ENCODE measurements around the gene FMO5.
"Not testable (repeated sequence)": the region's sequence is repeated elsewhere in the genome, so short reads cannot be mapped to it uniquely, and the experiment has no call there.

Gene FMO5

DNA sequence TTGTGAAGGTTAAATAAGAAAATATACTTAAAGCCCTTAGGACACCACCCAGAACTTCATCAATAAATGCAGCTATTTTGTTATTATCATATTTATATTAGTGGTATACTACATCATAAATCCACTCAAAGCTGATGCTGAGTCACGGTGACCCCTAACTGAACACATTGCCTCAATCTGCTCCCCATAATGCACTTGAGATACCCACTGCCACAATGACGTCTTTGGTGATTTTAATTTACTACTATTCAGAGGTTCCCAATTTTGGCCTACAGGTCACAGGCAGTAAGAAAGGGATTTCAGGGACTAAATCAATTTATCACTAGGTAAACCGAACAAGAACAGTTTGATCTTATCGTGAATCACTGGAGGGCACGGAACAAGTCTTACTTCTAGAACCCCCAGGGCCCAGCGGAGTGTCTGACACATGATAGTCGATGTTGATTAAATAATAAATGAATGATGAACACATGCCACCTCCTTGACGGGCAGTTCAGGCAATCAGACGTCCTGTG, 16.9 kb upstream of the FMO5 start:
- in situ Hi-C loops (cut with MboI; ENCODE audit: low pct_unique_long_range_greater_than_20kb, low sequenced_read_pairs) = no loop called here
- DNase-seq = no peak

GRCh38 chr1:147240131-147240721, 15.1 kb upstream of the FMO5 start:
- DNase-seq; in situ Hi-C loops (cut with MboI; ENCODE audit: low pct_unique_long_range_greater_than_20kb, low sequenced_read_pairs): not testable (repeated sequence)

DNA sequence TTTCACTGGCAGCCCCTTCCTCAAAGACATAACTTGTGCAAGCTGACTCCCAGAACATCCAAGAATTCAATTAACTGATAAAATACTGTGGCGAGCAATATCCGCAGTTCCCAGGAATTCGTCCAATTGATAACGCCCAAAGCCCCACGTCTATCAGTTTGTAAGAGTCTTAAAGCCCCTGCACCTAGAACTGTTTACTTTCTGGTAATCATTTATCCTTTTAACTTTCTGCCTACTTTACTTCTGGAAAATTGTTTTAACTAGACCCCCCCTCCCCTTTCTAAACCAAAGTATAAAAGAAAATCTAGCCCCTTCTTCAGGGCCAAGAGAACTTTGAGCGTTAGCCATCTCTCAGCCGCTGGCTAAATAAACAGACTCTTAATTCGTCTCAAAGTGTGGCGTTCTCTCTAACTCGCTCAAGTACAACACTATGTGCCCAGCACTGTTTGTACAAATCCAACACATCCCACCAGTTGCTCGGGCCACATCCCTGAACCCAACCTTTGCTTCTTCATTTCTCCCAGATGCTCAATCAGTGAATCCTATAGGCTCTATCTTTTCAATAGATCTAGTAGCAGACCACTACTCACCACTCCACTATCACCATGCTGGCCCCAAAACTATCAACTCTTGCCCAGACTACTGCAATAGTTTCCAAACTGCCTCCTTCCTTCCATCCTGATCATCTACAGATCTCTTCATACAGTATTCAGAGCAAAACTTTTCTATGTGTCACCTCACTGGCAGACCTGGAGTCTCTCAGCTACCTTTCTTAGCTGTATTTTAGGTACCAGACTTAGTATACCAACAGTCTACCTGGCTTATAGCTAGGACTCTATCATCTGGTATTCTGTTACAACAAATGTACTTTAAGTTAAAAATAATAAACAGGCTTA, 14.0 kb upstream of the FMO5 start:
- DNase-seq = no peak
- in situ Hi-C loops (cut with MboI; ENCODE audit: low pct_unique_long_range_greater_than_20kb, low sequenced_read_pairs) = no loop called here

DNA sequence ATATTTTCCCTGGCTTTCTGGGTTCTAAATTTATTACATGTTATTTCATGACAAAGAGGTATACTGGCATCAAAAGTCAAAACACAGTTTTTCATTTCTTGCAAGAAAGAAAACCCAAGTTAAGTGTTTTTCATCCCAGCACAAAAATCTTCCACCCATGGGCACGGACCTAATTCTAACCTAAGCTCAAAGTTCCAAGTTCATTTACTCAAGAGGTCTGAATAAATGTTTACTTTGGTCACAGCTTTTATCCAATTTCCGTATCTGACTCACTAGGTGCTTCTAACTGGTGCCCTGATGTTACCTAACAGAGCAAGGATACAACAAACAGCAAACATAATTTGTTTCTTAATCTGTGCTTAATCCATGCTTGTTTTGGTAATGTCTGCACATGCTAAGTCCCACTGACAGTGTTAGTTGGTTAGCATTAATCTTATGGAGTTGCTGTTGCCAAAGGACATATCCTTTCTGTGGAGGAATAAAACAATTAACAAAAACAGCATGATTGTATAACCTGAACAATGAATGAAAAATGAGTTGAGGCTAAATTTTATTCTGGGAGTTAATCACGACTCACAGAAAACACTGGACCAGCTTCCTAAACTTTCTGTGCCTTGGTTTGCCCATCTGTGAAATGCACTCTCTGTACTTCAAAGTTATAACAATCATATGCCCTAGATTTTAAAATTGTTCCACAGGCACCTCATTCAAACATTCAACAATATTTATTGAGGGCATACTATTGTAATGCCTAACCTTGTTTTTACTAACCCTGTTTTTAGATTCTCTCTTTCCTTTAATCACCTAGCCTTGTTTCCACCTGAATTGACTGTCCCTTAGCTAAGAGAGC, 13.1 kb upstream of the FMO5 start:
- in situ Hi-C loops (cut with MboI; ENCODE audit: low pct_unique_long_range_greater_than_20kb, low sequenced_read_pairs) = no loop called here
- DNase-seq = no peak

- in situ Hi-C loops (cut with MboI; ENCODE audit: low pct_unique_long_range_greater_than_20kb, low sequenced_read_pairs) = no loop called here
- DNase-seq = no peak
These were observed 12.0 kb upstream of the FMO5 start for GRCh38 chr1:147236959-147237791.

- no peak for DNase-seq
- in situ Hi-C loops (cut with MboI; ENCODE audit: low pct_unique_long_range_greater_than_20kb, low sequenced_read_pairs) = no loop called here
These were observed 11.3 kb upstream of the FMO5 start for GRCh38 chr1:147236448-147236847.

GRCh38 chr1:147235822-147236221, 10.7 kb upstream of the FMO5 start:
- DNase-seq = no peak
- in situ Hi-C loops (cut with MboI; ENCODE audit: low pct_unique_long_range_greater_than_20kb, low sequenced_read_pairs) = no loop called here

GRCh38 chr1:147233903-147234302, 8.8 kb upstream of the FMO5 start:
- in situ Hi-C loops (cut with MboI; ENCODE audit: low pct_unique_long_range_greater_than_20kb, low sequenced_read_pairs) = not testable (repeated sequence)

DNA sequence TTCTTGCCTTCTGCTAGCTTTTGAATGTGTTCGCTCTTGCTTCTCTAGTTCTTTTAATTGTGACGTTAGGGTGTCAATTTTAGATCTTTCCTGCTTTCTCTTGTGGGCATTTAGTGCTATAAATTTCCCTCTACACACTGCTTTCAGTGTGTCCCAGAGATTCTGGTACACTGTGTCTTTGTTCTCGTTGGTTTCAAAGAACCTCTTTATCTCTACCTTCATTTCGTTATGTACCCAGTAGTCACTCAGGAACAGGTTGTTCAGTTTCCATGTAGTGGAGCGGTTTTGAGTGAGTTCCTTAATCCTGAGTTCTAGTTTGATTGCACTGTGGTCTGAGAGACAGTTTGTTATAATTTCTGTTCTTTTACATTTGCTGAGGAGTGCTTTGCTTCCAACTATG, 5.9 kb upstream of the FMO5 start:
- DNase-seq; in situ Hi-C loops (cut with MboI; ENCODE audit: low pct_unique_long_range_greater_than_20kb, low sequenced_read_pairs): not testable (repeated sequence)

More at GRCh38 chr1:147233903-147234302, 8.8 kb upstream of the FMO5 start:
- not testable (repeated sequence) for DNase-seq

DNA sequence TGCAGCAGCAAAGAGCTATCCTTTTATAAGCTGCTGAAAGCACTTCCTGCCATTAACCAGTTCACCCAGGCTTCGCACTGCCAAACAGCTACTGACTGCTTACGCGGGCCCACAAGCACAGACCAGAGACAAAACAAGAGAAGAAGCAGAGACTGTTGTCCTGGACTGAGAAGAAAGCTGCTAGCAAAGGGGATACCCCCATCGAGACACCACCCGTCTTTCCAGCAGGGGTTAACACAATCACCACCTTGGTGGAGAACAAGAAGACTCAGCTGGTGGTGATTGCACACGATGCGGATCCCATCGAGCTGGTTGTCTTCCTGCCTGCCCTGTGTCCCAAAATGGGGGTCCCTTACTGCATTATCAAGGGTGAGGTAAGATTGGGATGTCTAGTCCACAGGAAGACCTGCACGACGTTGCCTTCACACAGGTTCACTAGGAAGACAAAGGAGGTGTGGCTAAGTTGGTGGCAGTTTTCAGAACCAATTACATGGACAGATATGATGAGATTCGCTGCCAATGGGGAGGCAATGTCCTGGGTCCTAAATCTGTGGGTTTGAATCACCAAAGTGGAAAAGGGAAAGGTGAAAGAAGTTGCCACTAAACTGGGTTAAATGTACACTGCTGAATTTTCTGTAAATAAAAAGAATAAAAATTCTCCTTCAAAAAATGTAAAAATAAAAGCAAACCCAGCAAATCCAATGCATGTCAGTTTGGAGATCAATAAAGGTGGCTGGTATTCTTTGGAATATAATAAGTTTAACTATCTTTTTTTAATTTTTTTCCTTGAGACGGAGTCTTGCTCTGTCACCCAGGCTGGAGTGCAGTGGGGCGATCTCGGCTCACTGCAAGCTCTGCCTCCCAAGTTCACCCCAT, 1.2 kb downstream of the FMO5 start:
- DNase-seq = no peak

DNA sequence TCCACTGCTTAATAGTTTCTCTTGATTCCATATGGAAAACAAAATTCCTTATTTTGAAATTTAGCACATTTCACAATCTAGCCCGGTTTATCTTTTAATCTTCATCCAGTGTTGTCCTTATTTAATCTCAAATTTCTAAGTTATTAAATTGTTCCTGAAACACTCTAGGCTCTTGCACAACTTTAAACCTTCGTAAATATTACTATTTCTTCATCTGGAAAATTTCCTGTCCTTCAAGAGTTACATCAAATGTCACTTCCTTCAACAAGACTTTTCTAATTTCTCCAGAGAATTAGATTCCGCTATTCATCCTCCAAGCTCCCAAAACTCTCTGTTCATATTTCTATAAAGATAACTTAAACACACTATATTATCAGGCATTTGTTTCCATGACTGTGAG, 6.5 kb downstream of the FMO5 start:
- in situ Hi-C loops (cut with MboI; ENCODE audit: low pct_unique_long_range_greater_than_20kb, low sequenced_read_pairs) = no loop called here
- no peak for DNase-seq

More for the DNA sequence above, 1.2 kb downstream of the FMO5 start:
- in situ Hi-C loops (cut with MboI; ENCODE audit: low pct_unique_long_range_greater_than_20kb, low sequenced_read_pairs) = no loop called here

DNA sequence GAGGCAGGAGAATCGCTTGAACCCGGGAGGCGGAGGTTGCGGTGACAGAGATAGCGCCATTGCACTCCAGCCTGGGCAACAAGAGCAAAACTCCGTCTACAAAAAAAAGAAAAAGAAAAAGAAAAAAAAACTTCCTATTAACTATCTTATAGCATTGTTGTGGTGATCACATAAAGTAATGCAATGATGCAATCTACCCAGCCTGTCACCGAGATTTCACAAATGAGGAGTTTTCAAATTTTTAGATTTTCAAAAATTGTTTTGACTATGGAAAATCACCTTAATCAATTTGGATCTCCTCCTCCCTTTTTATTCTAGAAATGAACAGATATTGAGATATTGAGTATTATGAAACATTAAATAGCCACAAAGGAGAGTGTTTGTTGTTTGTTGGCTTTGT, 8.0 kb downstream of the FMO5 start:
- DNase-seq = no peak
- in situ Hi-C loops (cut with MboI; ENCODE audit: low pct_unique_long_range_greater_than_20kb, low sequenced_read_pairs) = no loop called here

GRCh38 chr1:147216124-147216523, 9.0 kb downstream of the FMO5 start:
- no peak for DNase-seq
- in situ Hi-C loops (cut with MboI; ENCODE audit: low pct_unique_long_range_greater_than_20kb, low sequenced_read_pairs) = no loop called here

DNA sequence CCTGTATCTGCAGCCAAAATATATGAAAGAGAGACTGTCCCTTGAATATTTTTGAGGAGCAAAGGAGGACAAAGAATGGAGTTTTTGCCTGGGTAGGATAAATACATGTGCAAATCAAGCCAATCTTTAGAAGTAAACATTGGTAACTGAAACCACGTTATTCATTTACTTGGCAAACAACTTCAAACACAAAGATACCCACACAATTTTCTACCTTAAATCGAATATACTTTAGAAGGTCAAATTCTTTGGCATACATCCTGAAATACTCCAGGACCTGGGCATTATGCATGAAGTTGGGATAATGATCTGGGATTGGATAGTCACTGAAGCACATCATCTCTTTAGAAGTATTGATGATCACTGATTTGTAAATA, 9.6 kb downstream of the FMO5 start:
- DNase-seq = no peak
- in situ Hi-C loops (cut with MboI; ENCODE audit: low pct_unique_long_range_greater_than_20kb, low sequenced_read_pairs) = no loop called here

DNA sequence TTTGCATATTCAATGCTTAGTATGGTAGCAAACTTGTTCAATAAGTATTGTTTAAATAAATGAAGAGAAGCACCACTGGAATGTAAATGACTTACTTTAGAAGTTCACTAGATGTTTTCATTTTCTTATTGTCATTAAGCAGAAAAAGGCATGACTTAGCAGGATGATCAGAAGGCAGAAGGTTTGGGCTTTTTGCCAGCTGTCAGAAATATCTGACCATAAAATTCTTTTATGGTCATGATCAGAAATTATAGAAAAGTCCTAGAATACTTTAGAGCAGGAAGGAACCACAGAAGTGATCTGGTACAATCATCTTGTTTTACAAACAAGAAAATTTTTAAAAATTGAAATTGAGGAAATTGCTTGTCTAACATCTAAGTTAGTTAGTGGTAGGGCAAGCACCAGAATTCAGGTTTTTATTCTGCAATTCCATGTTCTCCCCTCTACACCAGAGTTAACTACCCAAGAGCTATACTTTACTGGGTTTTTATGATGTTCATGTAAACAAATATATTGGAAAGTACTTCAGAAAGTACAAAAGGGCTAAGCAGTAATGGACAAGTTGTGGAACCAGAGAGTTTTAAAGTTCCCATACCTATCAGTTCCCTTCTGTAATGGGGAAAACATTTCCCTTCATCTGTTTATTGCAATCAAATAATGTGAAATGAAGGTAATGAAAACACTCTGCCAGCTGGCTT, 10.1 kb downstream of the FMO5 start:
- in situ Hi-C loops (cut with MboI; ENCODE audit: low pct_unique_long_range_greater_than_20kb, low sequenced_read_pairs) = no loop called here
- DNase-seq = no peak

- in situ Hi-C loops (cut with MboI; ENCODE audit: low pct_unique_long_range_greater_than_20kb, low sequenced_read_pairs) = no loop called here
- DNase-seq = no peak
These were observed 10.8 kb downstream of the FMO5 start for GRCh38 chr1:147214325-147214724.

GRCh38 chr1:147213271-147213670, 11.9 kb downstream of the FMO5 start:
- DNase-seq = no peak
- in situ Hi-C loops (cut with MboI; ENCODE audit: low pct_unique_long_range_greater_than_20kb, low sequenced_read_pairs) = no loop called here
